ENCODE results near the gene DGKE. TPM values are rescaled to one million over a fixed set of nuclear protein-coding genes. Genes with fewer than 3 reads are reported as not detected.

DGKE gene
- total and polyA plus RNA-seq, 2 donors (not counting 3 experiments of a cell fraction or from before 2014, with no cell fraction given), result 4.9 to 22.9 TPM

DNA sequence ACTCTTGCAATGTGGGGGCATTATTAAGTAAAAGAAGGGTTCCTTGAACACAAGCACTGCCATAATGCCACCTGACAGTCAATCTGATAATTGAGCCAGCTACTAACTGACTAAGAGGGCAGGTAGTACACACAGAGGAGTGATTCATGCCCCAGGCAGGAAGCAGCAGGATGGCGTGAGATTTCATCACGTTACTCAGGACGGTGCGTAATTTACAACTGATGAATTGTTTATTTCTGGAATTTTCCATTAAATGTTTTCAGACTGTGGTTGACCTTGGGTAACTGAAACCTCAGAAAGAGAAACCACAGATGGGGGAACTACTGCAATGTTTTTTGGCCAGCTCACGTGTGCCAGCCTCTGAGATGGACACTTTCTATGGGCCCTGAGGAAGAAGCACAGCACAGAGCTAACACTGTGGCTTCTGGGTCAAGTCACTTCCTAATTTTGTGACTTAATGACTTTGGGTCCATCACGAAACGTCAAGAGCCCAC is 46.9 kb upstream of the DGKE start:
- Histone ChIP-seq H3K9me1 (replicated peaks; ENCODE audit: control insufficient read depth, extremely low read depth, insufficient read depth, low read length) (no peaks in the 10 kb centered on the region), H3K9ac (replicated peaks; ENCODE audit: extremely low read depth, insufficient read depth, low read length) (no peak overlapping the region), H3K4me1 (ENCODE audit: control insufficient read depth, extremely low read depth, insufficient read depth, low read length) (peaks cover 13% of the 10 kb centered on the region), H3K79me2 (ENCODE audit: control insufficient read depth, insufficient read depth, low read length) (no peaks in the 10 kb centered on the region), H3K36me3 (ENCODE audit: control insufficient read depth in 2 of 2, extremely low read depth in 1 of 2, insufficient read depth in 2 of 2, low read length in 2 of 2) (no peaks in the 10 kb centered on the region), H4K20me1 (replicated peaks; ENCODE audit: control insufficient read depth, extremely low read depth, insufficient read depth, low read length) (no peaks in the 10 kb centered on the region), H2AFZ (ENCODE audit: low read depth, low read length) (peak overlapping the region; percentile 16), H3K27ac (ENCODE audit: insufficient read depth, low read depth, low read length) (peak overlapping the region; percentile 63), H3K4me2 (ENCODE audit: insufficient read depth, low read length) (no peak overlapping the region), H3K9me3 (replicated peaks; ENCODE audit: control insufficient read depth, insufficient read depth, low read length) (no peaks in the 10 kb centered on the region), H3K27me3 (ENCODE audit: control insufficient read depth in 2 of 2, insufficient read depth in 2 of 2, low read length in 2 of 2) (no peaks in the 10 kb centered on the region), H3K4me3 (replicated peaks in 1 of 3; ENCODE audit: insufficient read depth in 1 of 3, low read depth in 1 of 3, low read length in 3 of 3) (no peak overlapping the region)
- DNase-seq (ENCODE audit: low read depth, low spot score) (peak; percentile 83), FAIRE-seq (peak; percentile 77)
- ChIA-PET POLR2A (interaction anchor here (0.5 to 0.6 kb wide), 2 partner anchors 21 to 192 kb away, joined by 3 to 6 read pairs; no protein-coding TSS in a partner anchor), CTCF (interaction anchor here (0.7 to 3.9 kb wide), 5 partner anchors 33 to 287 kb away, joined by 3 to 14 read pairs (median 8); partner anchors contain the start of gene NOG)
- TF ChIP-seq EZH2 (IDR thresholded peaks at IDR 0.05; ENCODE audit: borderline replicate concordance, low read depth, low read length, severe bottlenecking) (no peak), POLR2A (IDR thresholded peaks at IDR 0.05; ENCODE audit: low read depth, low read length) (no peak), GATA2 (IDR thresholded peaks at IDR 0.05; ENCODE audit: insufficient read depth, insufficient read length, low read depth, low read length) (peak; percentile 65), FOS (IDR thresholded peaks at IDR 0.05; ENCODE audit: borderline replicate concordance, insufficient read depth, low read length) (peak; percentile 84), MYC (IDR thresholded peaks at IDR 0.05; ENCODE audit: low read depth, low read length) (no peak), JUN (IDR thresholded peaks at IDR 0.05; ENCODE audit: borderline replicate concordance, insufficient read depth, insufficient read length, low read depth) (peak; percentile 85), POLR2AphosphoS5 (IDR thresholded peaks at IDR 0.05; ENCODE audit: insufficient read depth, low read depth, low read length) (peak; percentile 50)
- TF ChIP-seq, protein P1, sequence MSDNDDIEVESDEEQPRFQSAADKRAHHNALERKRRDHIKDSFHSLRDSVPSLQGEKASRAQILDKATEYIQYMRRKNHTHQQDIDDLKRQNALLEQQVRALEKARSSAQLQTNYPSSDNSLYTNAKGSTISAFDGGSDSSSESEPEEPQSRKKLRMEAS (IDR thresholded peaks at IDR 0.05; ENCODE audit: insufficient read depth, insufficient read length), result no peak
- TF ChIP-seq, protein P2, sequence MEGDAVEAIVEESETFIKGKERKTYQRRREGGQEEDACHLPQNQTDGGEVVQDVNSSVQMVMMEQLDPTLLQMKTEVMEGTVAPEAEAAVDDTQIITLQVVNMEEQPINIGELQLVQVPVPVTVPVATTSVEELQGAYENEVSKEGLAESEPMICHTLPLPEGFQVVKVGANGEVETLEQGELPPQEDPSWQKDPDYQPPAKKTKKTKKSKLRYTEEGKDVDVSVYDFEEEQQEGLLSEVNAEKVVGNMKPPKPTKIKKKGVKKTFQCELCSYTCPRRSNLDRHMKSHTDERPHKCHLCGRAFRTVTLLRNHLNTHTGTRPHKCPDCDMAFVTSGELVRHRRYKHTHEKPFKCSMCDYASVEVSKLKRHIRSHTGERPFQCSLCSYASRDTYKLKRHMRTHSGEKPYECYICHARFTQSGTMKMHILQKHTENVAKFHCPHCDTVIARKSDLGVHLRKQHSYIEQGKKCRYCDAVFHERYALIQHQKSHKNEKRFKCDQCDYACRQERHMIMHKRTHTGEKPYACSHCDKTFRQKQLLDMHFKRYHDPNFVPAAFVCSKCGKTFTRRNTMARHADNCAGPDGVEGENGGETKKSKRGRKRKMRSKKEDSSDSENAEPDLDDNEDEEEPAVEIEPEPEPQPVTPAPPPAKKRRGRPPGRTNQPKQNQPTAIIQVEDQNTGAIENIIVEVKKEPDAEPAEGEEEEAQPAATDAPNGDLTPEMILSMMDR (IDR thresholded peaks at IDR 0.05; ENCODE audit: extremely low read depth in 1 of 2, insufficient read depth in 1 of 2, low read depth in 1 of 2, low read length in 2 of 2), result no peak
- intact Hi-C loops (cut with micrococcal nuclease) (loop anchor here (1.0 kb wide), 2 partner anchors 88 to 106 kb away; no protein-coding TSS in a partner anchor), dilution Hi-C loops (cut with MboI; ENCODE audit: extremely low pct_ligation_motif_present, low sequenced_read_pairs) (no loop called here)
- BruUV-seq (replicated peaks), result no TSS peak

All from endothelial cell of umbilical vein (primary cell).